Ovary (tissue), 3 donors: Measurements from ENCODE around the gene DAPL1.

Experiments
- EP300 ChIP-seq: sonication (generic); formaldehyde crosslinking; IDR thresholded peaks from one replicate; pipeline ENCODE4 v1.6.1; 2017; ENCODE audit warnings: antibody characterized with exemption
- POLR2A ChIP-seq: fragments of 450-650 bp; IDR thresholded peaks from one replicate; pipeline ENCODE4 v1.6.1; 2017; ENCODE audit warnings: antibody characterized with exemption, mild to moderate bottlenecking, moderate library complexity
- TF ChIP-seq, protein P1 (sequence below), 3 donors: fragments of 450-650 bp in 2 of 3; fragments of 200-600 bp in 1 of 3; IDR thresholded peaks; one replicate each; pipeline versions ENCODE4 v1.5.1 to v1.8.0; 2016 to 2022; ENCODE audit warnings: antibody characterized with exemption in 3 of 3, mild to moderate bottlenecking in 1 of 3
- donor health status: DM: no; HTN: no; CAD: no.

DNA sequence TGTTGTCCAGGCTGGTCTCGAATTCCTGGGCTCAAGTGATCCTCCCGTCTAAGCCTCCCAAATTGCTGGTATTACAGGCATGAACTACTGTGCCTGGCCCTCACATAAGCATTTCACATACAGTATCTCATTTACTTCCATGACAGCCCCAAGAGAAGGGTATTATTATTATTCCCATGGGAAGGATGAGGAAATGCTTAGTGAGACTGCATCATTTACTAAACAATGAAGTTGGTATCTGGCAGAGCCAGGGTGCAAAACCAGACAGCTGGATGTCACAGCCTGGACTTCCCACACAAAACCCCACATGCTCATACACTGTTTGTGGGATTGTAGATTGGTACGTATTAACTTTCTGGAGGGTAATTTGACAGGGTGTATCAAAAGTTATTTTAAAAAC is 29.9 kb downstream of the DAPL1 start:
- TF ChIP-seq, protein P1, sequence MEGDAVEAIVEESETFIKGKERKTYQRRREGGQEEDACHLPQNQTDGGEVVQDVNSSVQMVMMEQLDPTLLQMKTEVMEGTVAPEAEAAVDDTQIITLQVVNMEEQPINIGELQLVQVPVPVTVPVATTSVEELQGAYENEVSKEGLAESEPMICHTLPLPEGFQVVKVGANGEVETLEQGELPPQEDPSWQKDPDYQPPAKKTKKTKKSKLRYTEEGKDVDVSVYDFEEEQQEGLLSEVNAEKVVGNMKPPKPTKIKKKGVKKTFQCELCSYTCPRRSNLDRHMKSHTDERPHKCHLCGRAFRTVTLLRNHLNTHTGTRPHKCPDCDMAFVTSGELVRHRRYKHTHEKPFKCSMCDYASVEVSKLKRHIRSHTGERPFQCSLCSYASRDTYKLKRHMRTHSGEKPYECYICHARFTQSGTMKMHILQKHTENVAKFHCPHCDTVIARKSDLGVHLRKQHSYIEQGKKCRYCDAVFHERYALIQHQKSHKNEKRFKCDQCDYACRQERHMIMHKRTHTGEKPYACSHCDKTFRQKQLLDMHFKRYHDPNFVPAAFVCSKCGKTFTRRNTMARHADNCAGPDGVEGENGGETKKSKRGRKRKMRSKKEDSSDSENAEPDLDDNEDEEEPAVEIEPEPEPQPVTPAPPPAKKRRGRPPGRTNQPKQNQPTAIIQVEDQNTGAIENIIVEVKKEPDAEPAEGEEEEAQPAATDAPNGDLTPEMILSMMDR (IDR thresholded peaks at IDR 0.05) = no peak
- TF ChIP-seq POLR2A = no peak
- TF ChIP-seq EP300 = no peak
